CD4-positive, alpha-beta T cell treated with Interleukin-6 for 4 hours (primary cell): Measurements from ENCODE around the gene VMP1.
A peak's percentile ranks its signal among the peaks of the same experiment; 100 is the strongest.
"Not testable (repeated sequence)": the region's sequence is repeated elsewhere in the genome, so short reads cannot be mapped to it uniquely, and the experiment has no call there.

ENCODE experiments used
- DNase-seq: peaks from one replicate; pipeline ENCODE4 v3.0.0-alpha.2; 2020; ENCODE audit warnings: mixed read lengths

Gene VMP1

GRCh38 chr17:59842901-59843652 lies 135.6 kb downstream of the VMP1 start:
- DNase-seq = peak; percentile 67

- no peak for DNase-seq
Observed at GRCh38 chr17:59844884-59845594, 137.6 kb downstream of the VMP1 start.

- peak; percentile 65 for DNase-seq
Observed at GRCh38 chr17:59845595-59846393, 138.3 kb downstream of the VMP1 start.

GRCh38 chr17:59846394-59847165 lies 139.1 kb downstream of the VMP1 start:
- peak; percentile 36 for DNase-seq

- no peak for DNase-seq
Observed at GRCh38 chr17:59848385-59848668, 140.9 kb downstream of the VMP1 start.

- peak; percentile 50 for DNase-seq
Observed at GRCh38 chr17:59848778-59849177, 141.3 kb downstream of the VMP1 start.

GRCh38 chr17:59850311-59850710 lies 142.9 kb downstream of the VMP1 start:
- not testable (repeated sequence) for DNase-seq

GRCh38 chr17:59851439-59852375 lies 144.3 kb downstream of the VMP1 start:
- DNase-seq = no peak

GRCh38 chr17:59852847-59853167 lies 145.4 kb downstream of the VMP1 start:
- DNase-seq = not testable (repeated sequence)

- peak; percentile 77 for DNase-seq
Observed at GRCh38 chr17:59853168-59853918, 145.9 kb downstream of the VMP1 start.

- DNase-seq = not testable (repeated sequence)
Observed at GRCh38 chr17:59853919-59854729, 146.7 kb downstream of the VMP1 start.

GRCh38 chr17:59856859-59857794 lies 149.7 kb downstream of the VMP1 start:
- DNase-seq = no peak

- DNase-seq = no peak
Observed at GRCh38 chr17:59858167-59858816, 150.8 kb downstream of the VMP1 start.

GRCh38 chr17:59858932-59859331 lies 151.5 kb downstream of the VMP1 start:
- no peak for DNase-seq

GRCh38 chr17:59859444-59860025 lies 152.1 kb downstream of the VMP1 start:
- DNase-seq = no peak

- DNase-seq = no peak
Observed at GRCh38 chr17:59863616-59864015, 156.2 kb downstream of the VMP1 start.

GRCh38 chr17:59869941-59870218 lies 162.4 kb downstream of the VMP1 start:
- no peak for DNase-seq

GRCh38 chr17:59870482-59870881 lies 163.0 kb downstream of the VMP1 start:
- no peak for DNase-seq
